ENCODE data around the gene FCGR1A. TPM values are rescaled to one million over a fixed set of nuclear protein-coding genes. Genes with fewer than 3 reads are reported as not detected.
"Not testable (repeated sequence)": the region's sequence is repeated elsewhere in the genome, so short reads cannot be mapped to it uniquely, and the experiment has no call there.

FCGR1A gene
- polyA plus RNA-seq, 1 donor (not counting 4 experiments of a cell fraction or from before 2014, with no cell fraction given), result not detected

DNA sequence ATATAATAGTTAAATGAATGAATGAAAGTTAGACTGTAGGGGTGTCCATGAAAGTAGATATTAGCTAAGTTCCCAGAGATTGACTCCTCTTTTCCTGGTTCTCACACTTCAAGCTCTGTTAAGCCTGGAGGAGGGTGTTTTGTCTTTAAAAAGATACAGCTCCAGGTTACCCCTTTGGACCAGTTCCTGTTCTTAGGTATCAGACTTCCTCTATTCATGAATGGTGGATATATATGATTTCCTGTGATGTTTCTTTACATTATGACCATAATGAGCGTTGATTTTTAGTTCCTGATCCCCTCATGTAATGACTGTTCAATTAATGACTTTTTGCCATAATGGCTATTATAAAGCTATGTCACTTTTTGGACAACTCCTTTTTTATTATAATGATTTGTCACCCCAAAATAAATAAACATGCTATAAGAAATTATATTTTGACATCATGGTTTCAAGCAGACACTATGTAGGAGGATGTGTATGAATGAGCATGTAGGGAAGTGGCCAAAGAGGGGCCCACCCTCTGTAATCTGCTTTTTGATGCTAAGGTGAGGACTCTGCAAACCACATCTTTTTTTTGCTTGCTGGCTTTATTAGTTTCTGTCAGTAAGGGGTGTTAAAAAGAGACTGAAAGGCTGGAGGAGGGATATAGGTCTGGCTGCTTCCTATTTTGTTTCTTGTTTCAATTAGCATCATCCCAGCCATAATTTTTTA is 18.2 kb upstream of the FCGR1A start:
- H3K36me3 ChIP-seq (ENCODE audit: control insufficient read depth in 2 of 2, extremely low read depth in 1 of 2, insufficient read depth in 2 of 2, low read length in 2 of 2); H3K9me1 ChIP-seq (ENCODE audit: control insufficient read depth, extremely low read depth, insufficient read depth, low read length); DNase-seq (ENCODE audit: low read depth, low spot score); dilution Hi-C loops (cut with MboI; ENCODE audit: extremely low pct_ligation_motif_present, low sequenced_read_pairs); H3K4me2 ChIP-seq (ENCODE audit: control insufficient read depth, extremely low read depth, insufficient read depth, low read depth, low read length); H4K20me1 ChIP-seq (ENCODE audit: control insufficient read depth, extremely low read depth, insufficient read depth, low read length); H3K27ac ChIP-seq (ENCODE audit: control insufficient read depth, insufficient read depth, low read length); H3K4me3 ChIP-seq (ENCODE audit: control insufficient read depth in 2 of 3, extremely low read depth in 1 of 3, insufficient read depth in 2 of 3, low read depth in 1 of 3, low read length in 3 of 3); H3K79me2 ChIP-seq (ENCODE audit: control insufficient read depth, insufficient read depth, low read length); H3K4me1 ChIP-seq (ENCODE audit: control insufficient read depth, extremely low read depth, insufficient read depth, low read length); H3K9me3 ChIP-seq (ENCODE audit: control insufficient read depth, low read depth, low read length); H3K27me3 ChIP-seq (ENCODE audit: control insufficient read depth, extremely low read depth, insufficient read depth, low read length); FAIRE-seq; H3K9ac ChIP-seq (ENCODE audit: control insufficient read depth, extremely low read depth, insufficient read depth, low read length); H2AFZ ChIP-seq (ENCODE audit: control insufficient read depth, low read length): not testable (repeated sequence)

DNA sequence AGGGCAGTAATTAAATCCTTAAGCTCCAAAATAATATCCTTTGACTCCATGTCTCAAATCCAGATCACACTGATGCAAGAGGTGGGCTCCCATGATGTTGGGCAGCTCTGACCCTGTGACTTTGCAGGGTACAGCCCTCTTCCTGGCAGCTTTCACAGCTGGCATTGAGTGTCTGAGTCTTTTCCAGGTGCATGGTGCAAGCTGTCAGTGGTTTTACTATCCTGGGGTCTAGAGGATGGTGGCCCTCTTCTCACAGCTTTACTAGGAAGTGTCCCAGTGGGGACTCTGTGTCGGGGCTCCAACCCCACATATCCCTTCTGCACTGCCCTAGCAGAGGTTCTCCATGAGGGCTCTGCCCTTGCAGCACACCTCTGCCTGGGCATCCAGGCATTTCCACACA is 16.3 kb upstream of the FCGR1A start:
- H3K27ac ChIP-seq (ENCODE audit: control insufficient read depth, insufficient read depth, low read length); H3K36me3 ChIP-seq (ENCODE audit: control insufficient read depth in 2 of 2, extremely low read depth in 1 of 2, insufficient read depth in 2 of 2, low read length in 2 of 2); H3K4me2 ChIP-seq (ENCODE audit: control insufficient read depth, extremely low read depth, insufficient read depth, low read depth, low read length); H3K9me1 ChIP-seq (ENCODE audit: control insufficient read depth, extremely low read depth, insufficient read depth, low read length); dilution Hi-C loops (cut with MboI; ENCODE audit: extremely low pct_ligation_motif_present, low sequenced_read_pairs); H4K20me1 ChIP-seq (ENCODE audit: control insufficient read depth, extremely low read depth, insufficient read depth, low read length); H3K9me3 ChIP-seq (ENCODE audit: control insufficient read depth, low read depth, low read length); H3K4me1 ChIP-seq (ENCODE audit: control insufficient read depth, extremely low read depth, insufficient read depth, low read length); H3K79me2 ChIP-seq (ENCODE audit: control insufficient read depth, insufficient read depth, low read length); H2AFZ ChIP-seq (ENCODE audit: control insufficient read depth, low read length); H3K27me3 ChIP-seq (ENCODE audit: control insufficient read depth, extremely low read depth, insufficient read depth, low read length); FAIRE-seq; DNase-seq (ENCODE audit: low read depth, low spot score); H3K9ac ChIP-seq (ENCODE audit: control insufficient read depth, extremely low read depth, insufficient read depth, low read length); H3K4me3 ChIP-seq (ENCODE audit: control insufficient read depth in 2 of 3, extremely low read depth in 1 of 3, insufficient read depth in 2 of 3, low read depth in 1 of 3, low read length in 3 of 3): not testable (repeated sequence)

DNA sequence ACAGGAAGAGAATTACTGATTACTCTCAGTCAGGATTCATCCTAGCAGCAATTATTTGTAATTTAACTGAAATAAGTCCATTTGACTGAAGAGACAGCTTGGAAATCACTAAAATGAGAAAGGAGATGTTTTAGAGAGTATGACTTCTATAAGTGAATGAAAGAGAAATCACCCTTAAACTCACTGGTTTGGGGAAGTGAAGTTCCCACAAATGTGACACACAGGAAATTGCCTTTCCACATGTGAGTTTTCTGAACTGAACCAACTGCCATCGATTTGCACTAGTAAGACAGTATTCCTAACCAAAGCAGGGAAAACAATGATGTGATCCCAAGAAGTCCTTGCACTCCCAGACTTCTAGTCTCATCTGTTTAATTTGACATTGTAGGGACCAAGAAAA is 13.3 kb upstream of the FCGR1A start:
- H3K9me1 ChIP-seq (ENCODE audit: control insufficient read depth, extremely low read depth, insufficient read depth, low read length); DNase-seq (ENCODE audit: low read depth, low spot score); H3K27me3 ChIP-seq (ENCODE audit: control insufficient read depth, extremely low read depth, insufficient read depth, low read length); H3K4me1 ChIP-seq (ENCODE audit: control insufficient read depth, extremely low read depth, insufficient read depth, low read length); H3K36me3 ChIP-seq (ENCODE audit: control insufficient read depth in 2 of 2, extremely low read depth in 1 of 2, insufficient read depth in 2 of 2, low read length in 2 of 2); H3K9ac ChIP-seq (ENCODE audit: control insufficient read depth, extremely low read depth, insufficient read depth, low read length); H3K4me3 ChIP-seq (ENCODE audit: control insufficient read depth in 2 of 3, extremely low read depth in 1 of 3, insufficient read depth in 2 of 3, low read depth in 1 of 3, low read length in 3 of 3); H2AFZ ChIP-seq (ENCODE audit: control insufficient read depth, low read length); H3K79me2 ChIP-seq (ENCODE audit: control insufficient read depth, insufficient read depth, low read length); H4K20me1 ChIP-seq (ENCODE audit: control insufficient read depth, extremely low read depth, insufficient read depth, low read length); dilution Hi-C loops (cut with MboI; ENCODE audit: extremely low pct_ligation_motif_present, low sequenced_read_pairs); H3K4me2 ChIP-seq (ENCODE audit: control insufficient read depth, extremely low read depth, insufficient read depth, low read depth, low read length); H3K27ac ChIP-seq (ENCODE audit: control insufficient read depth, insufficient read depth, low read length); FAIRE-seq; H3K9me3 ChIP-seq (ENCODE audit: control insufficient read depth, low read depth, low read length): not testable (repeated sequence)

DNA sequence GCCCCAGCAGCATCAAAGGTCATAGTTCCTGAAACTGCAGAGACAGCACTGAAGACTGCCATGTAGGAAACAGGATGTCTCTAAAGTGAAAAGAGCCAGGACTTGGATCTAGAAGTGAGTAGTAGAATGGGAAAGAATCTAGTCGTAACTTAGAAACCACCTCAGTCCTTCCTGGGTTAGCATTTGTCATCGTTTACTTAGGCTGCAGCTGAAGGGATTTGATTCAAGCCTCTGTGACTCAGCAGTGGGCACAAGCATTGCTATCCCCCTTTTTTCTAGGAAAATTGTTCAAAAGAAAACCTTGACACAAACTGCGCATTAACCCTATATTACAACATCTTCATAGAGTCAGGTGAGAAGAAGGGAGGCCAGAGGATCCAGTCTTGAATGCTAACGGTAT is 11.8 kb upstream of the FCGR1A start:
- dilution Hi-C loops (cut with MboI; ENCODE audit: extremely low pct_ligation_motif_present, low sequenced_read_pairs); H3K79me2 ChIP-seq (ENCODE audit: control insufficient read depth, insufficient read depth, low read length); H3K9ac ChIP-seq (ENCODE audit: control insufficient read depth, extremely low read depth, insufficient read depth, low read length); DNase-seq (ENCODE audit: low read depth, low spot score); H3K36me3 ChIP-seq (ENCODE audit: control insufficient read depth in 2 of 2, extremely low read depth in 1 of 2, insufficient read depth in 2 of 2, low read length in 2 of 2); H2AFZ ChIP-seq (ENCODE audit: control insufficient read depth, low read length); H4K20me1 ChIP-seq (ENCODE audit: control insufficient read depth, extremely low read depth, insufficient read depth, low read length); FAIRE-seq; H3K9me1 ChIP-seq (ENCODE audit: control insufficient read depth, extremely low read depth, insufficient read depth, low read length); H3K4me2 ChIP-seq (ENCODE audit: control insufficient read depth, extremely low read depth, insufficient read depth, low read depth, low read length); H3K27me3 ChIP-seq (ENCODE audit: control insufficient read depth, extremely low read depth, insufficient read depth, low read length); H3K27ac ChIP-seq (ENCODE audit: control insufficient read depth, insufficient read depth, low read length); H3K9me3 ChIP-seq (ENCODE audit: control insufficient read depth, low read depth, low read length); H3K4me3 ChIP-seq (ENCODE audit: control insufficient read depth in 2 of 3, extremely low read depth in 1 of 3, insufficient read depth in 2 of 3, low read depth in 1 of 3, low read length in 3 of 3); H3K4me1 ChIP-seq (ENCODE audit: control insufficient read depth, extremely low read depth, insufficient read depth, low read length): not testable (repeated sequence)

DNA sequence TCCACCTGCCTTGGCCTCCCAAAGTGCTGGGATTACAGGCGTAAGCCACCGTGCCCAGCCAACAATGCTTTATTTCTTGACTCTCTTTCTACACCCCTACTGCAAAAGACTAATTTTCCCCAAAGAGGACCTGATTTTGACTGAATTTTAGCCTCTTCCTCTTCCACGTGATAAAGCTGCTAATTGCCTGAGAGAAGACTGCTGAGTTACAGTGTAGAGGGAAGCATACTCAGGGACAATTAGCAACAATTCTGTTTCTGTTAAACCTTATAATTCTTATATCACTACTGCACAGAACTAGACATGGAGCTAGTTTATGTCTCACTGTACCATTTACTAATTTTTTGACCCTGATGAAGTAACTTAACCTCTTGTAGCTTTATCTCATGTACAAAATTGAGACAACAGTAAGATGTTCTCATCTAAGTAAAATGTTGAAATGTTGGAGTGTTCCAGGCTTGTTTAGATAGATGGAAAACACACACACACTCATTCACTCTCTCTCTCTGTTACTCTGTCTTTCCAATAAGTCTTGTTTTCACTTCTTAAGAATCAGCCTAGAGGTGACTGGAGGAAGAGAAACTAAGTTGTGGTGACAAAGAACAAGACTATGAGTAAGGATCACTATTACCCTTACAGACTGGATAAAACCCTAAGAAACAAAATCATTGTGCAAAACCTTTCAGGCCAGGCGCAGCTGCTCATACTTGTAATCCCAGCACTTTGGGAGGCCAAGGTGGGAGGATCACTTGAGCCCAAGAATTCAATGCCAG is 10.7 kb upstream of the FCGR1A start:
- H3K4me1 ChIP-seq (ENCODE audit: control insufficient read depth, extremely low read depth, insufficient read depth, low read length); dilution Hi-C loops (cut with MboI; ENCODE audit: extremely low pct_ligation_motif_present, low sequenced_read_pairs); H4K20me1 ChIP-seq (ENCODE audit: control insufficient read depth, extremely low read depth, insufficient read depth, low read length): not testable (repeated sequence)

More for the DNA sequence above, 10.7 kb upstream of the FCGR1A start:
- not testable (repeated sequence) for H3K27ac ChIP-seq (ENCODE audit: control insufficient read depth, insufficient read depth, low read length); H3K36me3 ChIP-seq (ENCODE audit: control insufficient read depth in 2 of 2, extremely low read depth in 1 of 2, insufficient read depth in 2 of 2, low read length in 2 of 2); H3K4me2 ChIP-seq (ENCODE audit: control insufficient read depth, extremely low read depth, insufficient read depth, low read depth, low read length); H3K9me1 ChIP-seq (ENCODE audit: control insufficient read depth, extremely low read depth, insufficient read depth, low read length); H2AFZ ChIP-seq (ENCODE audit: control insufficient read depth, low read length); H3K9me3 ChIP-seq (ENCODE audit: control insufficient read depth, low read depth, low read length); DNase-seq (ENCODE audit: low read depth, low spot score); H3K9ac ChIP-seq (ENCODE audit: control insufficient read depth, extremely low read depth, insufficient read depth, low read length); H3K27me3 ChIP-seq (ENCODE audit: control insufficient read depth, extremely low read depth, insufficient read depth, low read length); H3K4me3 ChIP-seq (ENCODE audit: control insufficient read depth in 2 of 3, extremely low read depth in 1 of 3, insufficient read depth in 2 of 3, low read depth in 1 of 3, low read length in 3 of 3); FAIRE-seq; H3K79me2 ChIP-seq (ENCODE audit: control insufficient read depth, insufficient read depth, low read length)
